Measurements from ENCODE around the gene ATOH7.

- TF ChIP-seq CTCF (IDR thresholded peaks at IDR 0.05 in 8 of 11, conservative IDR thresholded peaks at IDR 0.05 in 3 of 11): no peak
- no peak for TF ChIP-seq POLR2AphosphoS5 (IDR thresholded peaks at IDR 0.05)
- TF ChIP-seq POLR2A (IDR thresholded peaks at IDR 0.05): no peak
These were observed 10.1 kb upstream of the ATOH7 start for GRCh38 chr10:68242051-68242450.
